Gastroesophageal sphincter (tissue), 3 donors: ENCODE data around the gene FAM13A.

Experiments used
- EP300 ChIP-seq: sonication (generic); formaldehyde crosslinking; IDR thresholded peaks from one replicate; pipeline ENCODE4 v1.6.1; 2017; ENCODE audit warnings: antibody characterized with exemption, mild to moderate bottlenecking
- POLR2A ChIP-seq, 2 donors: fragments of 450-650 bp; IDR thresholded peaks; one replicate each; pipeline ENCODE4 v1.6.1; 2017; ENCODE audit warnings: antibody characterized with exemption in 2 of 2, mild to moderate bottlenecking in 2 of 2, moderate library complexity in 1 of 2
- POLR2AphosphoS5 ChIP-seq: sonication (generic); formaldehyde crosslinking; IDR thresholded peaks from one replicate; pipeline ENCODE4 v1.6.1; 2017; ENCODE audit warnings: antibody characterized with exemption
- TF ChIP-seq, protein P1 (sequence below), 4 experiments: fragments of 200-600 bp in 2 of 4; fragments of 450-650 bp in 2 of 4; sonication (generic) in 1 of 4; IDR thresholded peaks; one replicate each; pipeline ENCODE4 v1.5.1; 2017 to 2019; ENCODE audit warnings: antibody characterized with exemption in 4 of 4, mild to moderate bottlenecking in 2 of 4, moderate library complexity in 2 of 4

- TF ChIP-seq POLR2A (IDR thresholded peaks at IDR 0.05), result no peak
- TF ChIP-seq, protein P1, sequence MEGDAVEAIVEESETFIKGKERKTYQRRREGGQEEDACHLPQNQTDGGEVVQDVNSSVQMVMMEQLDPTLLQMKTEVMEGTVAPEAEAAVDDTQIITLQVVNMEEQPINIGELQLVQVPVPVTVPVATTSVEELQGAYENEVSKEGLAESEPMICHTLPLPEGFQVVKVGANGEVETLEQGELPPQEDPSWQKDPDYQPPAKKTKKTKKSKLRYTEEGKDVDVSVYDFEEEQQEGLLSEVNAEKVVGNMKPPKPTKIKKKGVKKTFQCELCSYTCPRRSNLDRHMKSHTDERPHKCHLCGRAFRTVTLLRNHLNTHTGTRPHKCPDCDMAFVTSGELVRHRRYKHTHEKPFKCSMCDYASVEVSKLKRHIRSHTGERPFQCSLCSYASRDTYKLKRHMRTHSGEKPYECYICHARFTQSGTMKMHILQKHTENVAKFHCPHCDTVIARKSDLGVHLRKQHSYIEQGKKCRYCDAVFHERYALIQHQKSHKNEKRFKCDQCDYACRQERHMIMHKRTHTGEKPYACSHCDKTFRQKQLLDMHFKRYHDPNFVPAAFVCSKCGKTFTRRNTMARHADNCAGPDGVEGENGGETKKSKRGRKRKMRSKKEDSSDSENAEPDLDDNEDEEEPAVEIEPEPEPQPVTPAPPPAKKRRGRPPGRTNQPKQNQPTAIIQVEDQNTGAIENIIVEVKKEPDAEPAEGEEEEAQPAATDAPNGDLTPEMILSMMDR (IDR thresholded peaks at IDR 0.05), result no peak
- TF ChIP-seq POLR2AphosphoS5, result no peak
- no peak for TF ChIP-seq EP300
Measured at GRCh38 chr4:88730811-88731210, 326.2 kb downstream of the FAM13A start.
